Stomach smooth muscle (tissue), 2 donors: ENCODE data around the gene OR7A10.
"Not testable (repeated sequence)": the region's sequence is repeated elsewhere in the genome, so short reads cannot be mapped to it uniquely, and the experiment has no call there.

Source experiments
- H3K27ac ChIP-seq: one replicate; pipeline ENCODE4 v1.7.0; 2013; ENCODE audit warnings: mild to moderate bottlenecking, low read length, inconsistent platforms
- H3K27me3 ChIP-seq, 2 donors: one replicate each; pipeline ENCODE4 v1.7.0; 2013; ENCODE audit warnings: low read length in 2 of 2; ENCODE audit not compliant: insufficient read depth in 2 of 2, control insufficient read depth in 1 of 2
- H3K36me3 ChIP-seq, 2 donors: one replicate each; pipeline ENCODE4 v1.7.0; 2013; ENCODE audit warnings: low read length in 2 of 2; ENCODE audit not compliant: control insufficient read depth in 2 of 2, insufficient read depth in 2 of 2
- H3K4me1 ChIP-seq: one replicate; pipeline ENCODE4 v1.7.0; 2013; ENCODE audit warnings: low read length; ENCODE audit not compliant: control insufficient read depth, insufficient read depth
- H3K4me3 ChIP-seq, 2 donors: one replicate each; pipeline ENCODE4 v1.7.0; 2013; ENCODE audit warnings: low read length in 2 of 2
- H3K9ac ChIP-seq, 2 donors: one replicate each; pipeline ENCODE4 v1.7.0; 2013; ENCODE audit warnings: low read length in 2 of 2, mild to moderate bottlenecking in 1 of 2
- H3K9me3 ChIP-seq, 2 donors: one replicate each; pipeline ENCODE4 v1.7.0; 2013; ENCODE audit warnings: low read length in 2 of 2; ENCODE audit not compliant: control insufficient read depth in 2 of 2
- donor health status: healthy.
- donor health status: Pancreatic carcinoma.

The OR7A10 gene

GRCh38 chr19:14795078-14795721 is 53.5 kb downstream of the OR7A10 start:
- Histone ChIP-seq H3K36me3 (no peaks in the 10 kb centered on the region), H3K27me3 (no peaks in the 10 kb centered on the region)

GRCh38 chr19:14792250-14792649 is 56.5 kb downstream of the OR7A10 start:
- H3K4me1 ChIP-seq, result not testable (repeated sequence)

More at GRCh38 chr19:14795078-14795721, 53.5 kb downstream of the OR7A10 start:
- Histone ChIP-seq H3K9me3 (no peaks in the 10 kb centered on the region), H3K4me3 (no peak overlapping the region), H3K27ac (no peak overlapping the region), H3K9ac (no peak overlapping the region), H3K4me1 (no peaks in the 10 kb centered on the region)

More at GRCh38 chr19:14792250-14792649, 56.5 kb downstream of the OR7A10 start:
- not testable (repeated sequence) for H3K9me3 ChIP-seq, H3K4me3 ChIP-seq, H3K36me3 ChIP-seq, H3K27me3 ChIP-seq, H3K9ac ChIP-seq, H3K27ac ChIP-seq
